ENCODE data around the gene C16orf86.

DNA sequence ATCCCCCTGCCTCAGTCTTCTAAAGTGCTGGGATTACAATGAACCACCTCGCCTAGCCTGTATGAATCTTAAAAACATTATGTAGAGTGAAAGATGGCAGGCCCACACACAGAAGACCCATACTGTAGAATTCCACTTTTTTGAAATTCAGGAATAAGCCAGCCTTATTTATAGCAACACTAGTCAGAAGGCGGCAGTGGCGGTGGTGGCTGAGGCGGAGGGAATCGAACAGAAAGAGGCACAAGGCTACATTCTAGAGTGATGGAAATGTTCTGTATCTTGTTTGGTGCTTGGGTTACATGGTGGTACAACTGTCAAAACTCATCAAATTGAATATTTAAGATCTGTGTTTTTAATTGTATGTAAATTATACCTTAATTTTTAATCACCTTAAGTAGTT lies 41.2 kb downstream of the C16orf86 start:
- TF ChIP-seq, protein P1, sequence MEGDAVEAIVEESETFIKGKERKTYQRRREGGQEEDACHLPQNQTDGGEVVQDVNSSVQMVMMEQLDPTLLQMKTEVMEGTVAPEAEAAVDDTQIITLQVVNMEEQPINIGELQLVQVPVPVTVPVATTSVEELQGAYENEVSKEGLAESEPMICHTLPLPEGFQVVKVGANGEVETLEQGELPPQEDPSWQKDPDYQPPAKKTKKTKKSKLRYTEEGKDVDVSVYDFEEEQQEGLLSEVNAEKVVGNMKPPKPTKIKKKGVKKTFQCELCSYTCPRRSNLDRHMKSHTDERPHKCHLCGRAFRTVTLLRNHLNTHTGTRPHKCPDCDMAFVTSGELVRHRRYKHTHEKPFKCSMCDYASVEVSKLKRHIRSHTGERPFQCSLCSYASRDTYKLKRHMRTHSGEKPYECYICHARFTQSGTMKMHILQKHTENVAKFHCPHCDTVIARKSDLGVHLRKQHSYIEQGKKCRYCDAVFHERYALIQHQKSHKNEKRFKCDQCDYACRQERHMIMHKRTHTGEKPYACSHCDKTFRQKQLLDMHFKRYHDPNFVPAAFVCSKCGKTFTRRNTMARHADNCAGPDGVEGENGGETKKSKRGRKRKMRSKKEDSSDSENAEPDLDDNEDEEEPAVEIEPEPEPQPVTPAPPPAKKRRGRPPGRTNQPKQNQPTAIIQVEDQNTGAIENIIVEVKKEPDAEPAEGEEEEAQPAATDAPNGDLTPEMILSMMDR (IDR thresholded peaks at IDR 0.05): no peak
- TF ChIP-seq EP300 (IDR thresholded peaks at IDR 0.05) (no peak), POLR2A (IDR thresholded peaks at IDR 0.05) (no peak)
